HuH-7.5 (cell line): ENCODE measurements around the gene POLG2.
"Not testable (repeated sequence)": the region's sequence is repeated elsewhere in the genome, so short reads cannot be mapped to it uniquely, and the experiment has no call there.

Experiments used
- DNase-seq: peaks from one replicate; pipeline ENCODE4 v3.0.0; 2011; ENCODE audit warnings: low spot score

The POLG2 gene

DNA sequence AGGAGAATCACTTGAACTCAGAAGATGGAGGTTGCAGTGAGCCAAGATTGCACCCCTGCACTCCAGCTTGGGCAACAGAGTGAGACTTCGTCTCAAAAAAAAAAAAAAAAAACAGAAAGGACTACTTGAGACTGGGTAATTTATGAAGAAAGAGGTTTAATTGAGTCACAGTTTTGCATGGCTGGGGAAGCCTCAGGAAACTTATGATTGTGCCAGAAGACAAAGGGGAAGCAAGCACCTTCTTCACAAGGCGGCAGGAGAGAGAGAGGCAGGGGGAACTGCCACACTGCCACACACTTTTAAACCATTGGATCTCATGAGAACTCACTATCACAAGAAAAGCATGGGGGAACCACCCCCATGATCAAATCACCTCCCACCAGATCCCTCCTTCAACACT lies 56.9 kb downstream of the POLG2 start:
- no peak for DNase-seq

DNA sequence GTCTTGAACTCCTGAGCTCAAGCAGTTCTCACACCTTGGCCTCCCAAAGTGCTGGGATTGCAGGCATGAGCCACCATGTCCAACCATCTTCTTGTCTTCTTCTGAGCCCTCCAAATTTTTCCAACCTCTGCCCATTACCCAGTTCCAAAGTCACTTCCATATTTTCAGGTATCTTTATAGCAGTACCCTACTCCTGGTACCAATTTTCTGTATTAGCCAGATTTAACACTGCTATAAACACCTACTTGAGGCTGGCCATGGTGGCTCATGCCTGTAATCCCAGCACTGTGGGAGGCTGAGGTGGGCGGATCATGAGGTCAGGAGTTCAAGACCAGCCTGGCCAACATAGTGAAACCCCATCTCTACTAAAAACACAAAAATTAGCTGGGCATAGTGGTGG lies 57.3 kb downstream of the POLG2 start:
- not testable (repeated sequence) for DNase-seq

DNA sequence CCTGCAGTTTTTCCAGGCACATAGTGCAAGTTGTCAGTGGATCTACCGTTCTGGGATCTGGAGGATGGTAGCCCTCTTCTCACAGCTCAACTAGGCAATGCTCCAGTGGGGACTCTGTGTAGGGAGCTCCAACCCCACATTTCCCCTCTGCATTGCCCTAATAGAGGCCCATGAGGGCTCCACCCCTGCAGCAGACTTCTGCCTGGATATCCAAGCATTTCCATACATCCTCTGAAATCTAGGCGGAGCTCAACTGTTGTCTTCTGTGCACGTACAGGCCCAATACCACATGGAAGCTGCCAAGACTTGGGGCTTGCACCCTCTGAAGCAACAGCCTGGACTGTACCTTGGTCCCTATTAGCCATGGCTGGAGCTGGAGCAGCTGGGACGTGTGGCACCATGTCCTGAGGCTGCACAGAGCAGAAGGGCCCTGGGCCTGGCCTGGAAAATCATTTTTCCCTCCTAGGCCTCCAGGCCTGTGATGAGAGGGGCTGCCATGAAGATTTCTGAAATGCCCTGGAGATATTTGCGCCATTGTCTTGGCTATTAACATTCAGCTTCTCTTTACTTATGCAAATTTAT lies 58.8 kb downstream of the POLG2 start:
- DNase-seq: no peak

DNA sequence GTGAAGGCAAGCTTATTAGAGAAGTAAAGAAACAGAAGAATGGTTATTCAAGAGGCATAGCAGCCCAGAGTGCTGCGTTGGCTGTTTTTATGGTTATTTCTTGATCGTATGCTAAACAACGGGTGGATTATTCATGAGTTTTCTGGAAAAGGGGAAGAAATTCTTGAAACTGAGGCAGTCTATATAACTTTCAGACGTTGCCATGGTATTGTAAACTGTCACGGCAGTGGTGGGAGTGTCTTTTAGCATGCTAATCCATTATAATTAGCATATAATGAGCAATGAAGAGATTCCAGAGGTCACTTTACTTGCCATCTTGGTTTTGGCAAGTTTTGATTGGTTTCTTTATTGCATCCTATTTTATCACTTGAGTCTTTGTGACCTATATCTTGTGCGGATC lies 65.3 kb downstream of the POLG2 start:
- DNase-seq: no peak

DNA sequence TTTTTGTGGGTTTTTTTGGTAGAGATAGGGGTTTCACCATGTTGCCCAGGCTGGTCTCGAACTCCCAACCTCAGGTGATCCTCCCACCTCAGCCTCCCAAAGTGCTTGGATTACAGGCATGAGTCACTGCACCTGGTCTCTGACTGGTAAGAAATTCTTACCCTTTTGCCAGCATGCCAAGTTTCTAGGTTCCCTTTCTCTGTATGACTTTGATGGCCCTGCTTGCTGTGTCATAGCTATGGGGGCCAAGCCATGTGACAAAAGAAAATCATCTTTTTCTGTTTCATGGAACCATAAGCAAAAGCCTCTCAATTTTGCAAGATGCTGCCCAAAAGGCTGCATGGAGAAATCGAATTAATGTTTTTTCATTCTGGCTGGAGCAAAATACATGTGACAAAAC lies 66.8 kb downstream of the POLG2 start:
- DNase-seq: not testable (repeated sequence)

DNA sequence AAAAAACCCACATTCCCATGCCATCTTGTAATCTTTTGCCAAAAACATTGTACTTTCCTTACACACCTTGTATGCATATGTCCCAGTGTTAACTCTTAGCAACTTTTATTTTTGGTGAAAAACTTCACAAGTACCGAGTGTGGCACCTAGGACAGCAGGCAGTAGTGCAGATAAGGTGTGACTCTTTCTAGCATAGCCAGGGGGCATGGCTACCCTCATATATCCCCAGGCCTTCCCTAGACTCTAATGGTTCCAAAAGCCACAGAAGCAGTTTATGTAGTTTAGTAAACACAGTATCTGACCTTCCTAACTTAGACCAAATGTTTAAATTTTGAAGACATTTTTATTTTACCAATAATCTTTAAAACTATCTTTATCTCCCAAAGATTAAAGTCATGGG lies 68.4 kb downstream of the POLG2 start:
- no peak for DNase-seq
